SK-N-SH treated with all-trans-retinoic acid at 6 μM for 48 hours (cell line): Measurements from ENCODE around the gene IFI30.

Experiments
- CREB5 ChIP-seq: fragments of 250-450 bp; sonication (Bioruptor Pico); IDR thresholded peaks from 2 replicates; pipeline ENCODE4 v1.5.1; 2020; ENCODE audit warnings: low read depth, mild to moderate bottlenecking, moderate library complexity
- GLIS3 ChIP-seq: fragments of 250-450 bp; sonication (Bioruptor Pico); IDR thresholded peaks from 2 replicates; pipeline ENCODE4 v1.5.0; 2020; ENCODE audit warnings: mild to moderate bottlenecking, moderate library complexity
- ISL1 ChIP-seq: fragments of 250-450 bp; sonication (Bioruptor Pico); IDR thresholded peaks from 2 replicates; pipeline ENCODE4 v2.1.2; 2022; ENCODE audit warnings: mild to moderate bottlenecking, moderate library complexity
- PATZ1 ChIP-seq: fragments of 250-450 bp; sonication (Bioruptor Pico); IDR thresholded peaks from 2 replicates; pipeline ENCODE4 v1.8.0; 2020; ENCODE audit warnings: mild to moderate bottlenecking, moderate library complexity, borderline replicate concordance
- PPARA ChIP-seq: fragments of 250-450 bp; sonication (Bioruptor Pico); IDR thresholded peaks from 2 replicates; pipeline ENCODE4 v1.5.0; 2020; ENCODE audit warnings: mild to moderate bottlenecking, borderline replicate concordance
- RARB ChIP-seq: fragments of 250-450 bp; sonication (Bioruptor Pico); IDR thresholded peaks from 2 replicates; pipeline ENCODE4 v1.8.0; 2021; ENCODE audit warnings: mild to moderate bottlenecking, moderate library complexity
- ZC3H10 ChIP-seq: fragments of 250-450 bp; sonication (Bioruptor Pico); IDR thresholded peaks from 2 replicates; pipeline ENCODE4 v1.5.1; 2021; ENCODE audit warnings: mild to moderate bottlenecking, moderate library complexity
- ZFP3 ChIP-seq: fragments of 250-450 bp; sonication (Bioruptor Pico); IDR thresholded peaks from 2 replicates; pipeline ENCODE4 v1.5.0; 2020; ENCODE audit warnings: mild to moderate bottlenecking, moderate library complexity
- ZNF8 ChIP-seq: fragments of 450-650 bp; formaldehyde crosslinking; IDR thresholded peaks from 2 replicates; pipeline ENCODE4 v1.5.0; 2020; ENCODE audit warnings: mild to moderate bottlenecking, moderate library complexity

GRCh38 chr19:18196511-18196845 is 22.9 kb downstream of the IFI30 start:
- no peak for TF ChIP-seq ZNF8 (CRISPR knock-in tag)
- TF ChIP-seq CREB5 (CRISPR knock-in tag) = no peak
- no peak for TF ChIP-seq GLIS3 (CRISPR knock-in tag)
- no peak for TF ChIP-seq PPARA
- no peak for TF ChIP-seq PATZ1 (CRISPR knock-in tag)
- no peak for TF ChIP-seq ZFP3 (CRISPR knock-in tag)
- TF ChIP-seq ISL1 (CRISPR knock-in tag) = no peak
- TF ChIP-seq RARB (CRISPR knock-in tag) = no peak
- TF ChIP-seq ZC3H10 (CRISPR knock-in tag) = no peak
